Myocyte (in vitro differentiated cells): Measurements from ENCODE around the gene ENDOG. TPM values are rescaled to one million over a fixed set of nuclear protein-coding genes. Genes with fewer than 3 reads are reported as not detected.
"Not testable (repeated sequence)": the region's sequence is repeated elsewhere in the genome, so short reads cannot be mapped to it uniquely, and the experiment has no call there.

Source experiments
- DNase-seq: peaks from one replicate; pipeline ENCODE4 v3.0.0-alpha.2; 2012; ENCODE audit warnings: low read depth
- total RNA-seq: library from RNA; depleted of rRNA; stranded (reverse); fragments of >200 nt; gene quantifications from 2 replicates; pipeline ENCODE4 v1.2.3, GENCODE V29; 2014

Gene ENDOG
- total RNA-seq, 1 donor from 2014 or later: 95.6 TPM

- DNase-seq: no peak
Observed at GRCh38 chr9:128828267-128828666, 10.0 kb downstream of the ENDOG start.

- no peak for DNase-seq
Observed at GRCh38 chr9:128828719-128829452, 10.6 kb downstream of the ENDOG start.

GRCh38 chr9:128829477-128830251 lies 11.4 kb downstream of the ENDOG start, which contains the start of gene SPOUT1:
SPOUT1 (minus strand) TSS chr9:128829794; CDS start chr9:128829780, 14 bp downstream.
- peak; percentile 92 for DNase-seq

- DNase-seq: no peak
Observed at GRCh38 chr9:128833696-128834095, 15.4 kb downstream of the ENDOG start.

- no peak for DNase-seq
Observed at GRCh38 chr9:128835246-128836210, 17.2 kb downstream of the ENDOG start.

GRCh38 chr9:128836509-128837145 lies 18.3 kb downstream of the ENDOG start:
- DNase-seq: no peak

- no peak for DNase-seq
Observed at GRCh38 chr9:128838338-128838737, 20.0 kb downstream of the ENDOG start.

- no peak for DNase-seq
Observed at GRCh38 chr9:128840524-128840923, 22.2 kb downstream of the ENDOG start.

- no peak for DNase-seq
Observed at GRCh38 chr9:128841694-128842492, 23.6 kb downstream of the ENDOG start.

GRCh38 chr9:128843171-128843570 lies 24.9 kb downstream of the ENDOG start:
- not testable (repeated sequence) for DNase-seq

- DNase-seq: peak; percentile 97
Observed at GRCh38 chr9:128845186-128845931, 27.1 kb downstream of the ENDOG start.

GRCh38 chr9:128846680-128847030 lies 28.4 kb downstream of the ENDOG start:
- DNase-seq: peak; percentile 64

GRCh38 chr9:128847803-128848202 lies 29.5 kb downstream of the ENDOG start:
- DNase-seq: no peak

- not testable (repeated sequence) for DNase-seq
Observed at GRCh38 chr9:128851024-128851423, 32.7 kb downstream of the ENDOG start.

GRCh38 chr9:128851779-128852600 lies 33.7 kb downstream of the ENDOG start:
- DNase-seq: peak; percentile 62

- not testable (repeated sequence) for DNase-seq
Observed at GRCh38 chr9:128852646-128853045, 34.3 kb downstream of the ENDOG start.

GRCh38 chr9:128854454-128854853 lies 36.2 kb downstream of the ENDOG start:
- DNase-seq: not testable (repeated sequence)

- not testable (repeated sequence) for DNase-seq
Observed at GRCh38 chr9:128858476-128858875, 40.2 kb downstream of the ENDOG start.
